ENCODE results near the gene ARPIN.
"Not testable (repeated sequence)": the region's sequence is repeated elsewhere in the genome, so short reads cannot be mapped to it uniquely, and the experiment has no call there.

ARPIN gene

GRCh38 chr15:89875741-89876140 is 37.0 kb downstream of the ARPIN start:
- no peak for DNase-seq

GRCh38 chr15:89874926-89875564 is 37.7 kb downstream of the ARPIN start:
- no peak for DNase-seq

- DNase-seq, result no peak
Measured at GRCh38 chr15:89870688-89871288, 42.0 kb downstream of the ARPIN start.

- no peak for DNase-seq
Measured at GRCh38 chr15:89870006-89870405, 42.7 kb downstream of the ARPIN start.

GRCh38 chr15:89869490-89869889 is 43.3 kb downstream of the ARPIN start:
- not testable (repeated sequence) for DNase-seq

GRCh38 chr15:89864958-89865739 is 47.6 kb downstream of the ARPIN start:
- no peak for DNase-seq

GRCh38 chr15:89863918-89864317 is 48.8 kb downstream of the ARPIN start:
- DNase-seq, result no peak

- DNase-seq, result no peak
Measured at GRCh38 chr15:89860891-89861290, 51.9 kb downstream of the ARPIN start.

- DNase-seq, result no peak
Measured at GRCh38 chr15:89860431-89860830, 52.3 kb downstream of the ARPIN start.

GRCh38 chr15:89858661-89859458 is 53.9 kb downstream of the ARPIN start:
- DNase-seq, result no peak

GRCh38 chr15:89857673-89858072 is 55.1 kb downstream of the ARPIN start:
- DNase-seq, result no peak

GRCh38 chr15:89855948-89856347 is 56.8 kb downstream of the ARPIN start:
- DNase-seq, result no peak

GRCh38 chr15:89854863-89855262 is 57.9 kb downstream of the ARPIN start:
- not testable (repeated sequence) for DNase-seq

- no peak for DNase-seq
Measured at GRCh38 chr15:89852342-89852995, 60.3 kb downstream of the ARPIN start.

- DNase-seq, result no peak
Measured at GRCh38 chr15:89851673-89852341, 60.9 kb downstream of the ARPIN start.

GRCh38 chr15:89848970-89849292 is 63.8 kb downstream of the ARPIN start:
- no peak for DNase-seq

- DNase-seq, result no peak
Measured at GRCh38 chr15:89847101-89847500, 65.7 kb downstream of the ARPIN start.

GRCh38 chr15:89845305-89845893 is 67.4 kb downstream of the ARPIN start:
- no peak for DNase-seq

Data from DMS79 (cell line).